ENCODE data around the gene FCHO2.
"Not testable (repeated sequence)": the region's sequence is repeated elsewhere in the genome, so short reads cannot be mapped to it uniquely, and the experiment has no call there.

FCHO2 gene

GRCh38 chr5:72955143-72955767, 586 bp upstream of the FCHO2 start:
- ChIA-PET POLR2A (interaction anchor here (1.0 kb wide), 1 partner anchor 488 kb away, joined by 3 read pairs; no protein-coding TSS in a partner anchor), CTCF (interaction anchor here (0.9 to 2.8 kb wide), 10 partner anchors 10 to 263 kb away, joined by 3 to 19 read pairs (median 6); no protein-coding TSS in a partner anchor)
- peak overlapping the region; percentile 70 for H3K4me3 ChIP-seq (ENCODE audit: low read depth, low read length)
- DNase-seq (ENCODE audit: low read depth, low spot score): no peak
- no peak for TF ChIP-seq CTCF (IDR thresholded peaks at IDR 0.05; ENCODE audit: insufficient read depth, low read length, missing control alignments)

- H3K4me3 ChIP-seq (ENCODE audit: low read depth, low read length): peak overlapping the region; percentile 70
- no peak for DNase-seq (ENCODE audit: low read depth, low spot score)
- ChIA-PET CTCF (interaction anchor here (0.6 to 2.8 kb wide), 17 partner anchors 9 to 260 kb away, joined by 3 to 19 read pairs (median 3); no protein-coding TSS in a partner anchor), POLR2A (interaction anchor here (0.5 to 1.0 kb wide), 2 partner anchors 44 to 487 kb away, joined by 3 read pairs; no protein-coding TSS in a partner anchor)
- no peak for TF ChIP-seq CTCF (IDR thresholded peaks at IDR 0.05; ENCODE audit: insufficient read depth, low read length, missing control alignments)
Measured at GRCh38 chr5:72956324-72957140, 691 bp downstream of the FCHO2 start.

- POLR2A ChIA-PET: no interaction called here
- peak overlapping the region; percentile 70 for H3K4me3 ChIP-seq (ENCODE audit: low read depth, low read length)
- DNase-seq (ENCODE audit: low read depth, low spot score): no peak
- TF ChIP-seq CTCF (IDR thresholded peaks at IDR 0.05; ENCODE audit: insufficient read depth, low read length, missing control alignments): no peak
- CTCF ChIA-PET: interaction anchor here (1.1 to 2.8 kb wide), 6 partner anchors 8 to 259 kb away, joined by 3 to 19 read pairs (median 5); no protein-coding TSS in a partner anchor
Measured at GRCh38 chr5:72957337-72957736, 1.5 kb downstream of the FCHO2 start.

- DNase-seq (ENCODE audit: low read depth, low spot score): no peak
- no peak overlapping the region for H3K4me3 ChIP-seq (ENCODE audit: low read depth, low read length)
- POLR2A ChIA-PET: no interaction called here
- TF ChIP-seq CTCF (IDR thresholded peaks at IDR 0.05; ENCODE audit: insufficient read depth, low read length, missing control alignments): no peak
- CTCF ChIA-PET: interaction anchor here (1.6 to 2.1 kb wide), 2 partner anchors 9 to 257 kb away, joined by 6 to 8 read pairs; no protein-coding TSS in a partner anchor
Measured at GRCh38 chr5:72959257-72959656, 3.4 kb downstream of the FCHO2 start.

- H3K4me3 ChIP-seq (ENCODE audit: low read depth, low read length); DNase-seq (ENCODE audit: low read depth, low spot score); CTCF ChIA-PET; POLR2A ChIA-PET: not testable (repeated sequence)
Measured at GRCh38 chr5:72974481-72974880, 18.6 kb downstream of the FCHO2 start.

GRCh38 chr5:72976810-72977209, 21.0 kb downstream of the FCHO2 start:
- CTCF ChIA-PET; POLR2A ChIA-PET; DNase-seq (ENCODE audit: low read depth, low spot score); H3K4me3 ChIP-seq (ENCODE audit: low read depth, low read length): not testable (repeated sequence)

GRCh38 chr5:72985719-72986118, 29.9 kb downstream of the FCHO2 start:
- no peak overlapping the region for H3K4me3 ChIP-seq (ENCODE audit: low read depth, low read length)
- TF ChIP-seq CTCF (IDR thresholded peaks at IDR 0.05; ENCODE audit: insufficient read depth, low read length, missing control alignments): no peak
- no peak for DNase-seq (ENCODE audit: low read depth, low spot score)
- POLR2A ChIA-PET: interaction anchor here (0.6 kb wide), 1 partner anchor 117 kb away, joined by 3 read pairs; no protein-coding TSS in a partner anchor
- CTCF ChIA-PET: no interaction called here
